IMR-90 (cell line): ENCODE data around the gene HOXD12. TPM values are rescaled to one million over a fixed set of nuclear protein-coding genes. Genes with fewer than 3 reads are reported as not detected.

Experiments
- ATAC-seq: fragments of 200-7000 bp; cut with Tn5 transposase; 2 replicates; pipeline ENCODE4 v1.9.1; 2020; ENCODE audit warnings: low read depth, mild to moderate bottlenecking, moderate library complexity
- BruUV-seq: library from RNA; stranded (reverse); fragments of 400-500 nt; replicated peaks from 2 replicates; lab custom pipeline; 2021; lab: Mats Ljungman, UMichigan
- CTCF ChIA-PET: fragments of 300-600 bp; formaldehyde crosslinking; extraction: SDS; loops from one replicate; lab custom pipeline; 2021; ENCODE audit warnings: antibody characterized with exemption; lab: Yijun Ruan, JAX
- POLR2A ChIA-PET: fragments of 300-600 bp; sonication (Branson Sonifier 250); formaldehyde crosslinking; loops from one replicate; lab custom pipeline; 2022; ENCODE audit warnings: antibody characterized with exemption; ENCODE audit not compliant: unreplicated experiment; lab: Charles Lee
- DNase-seq: peaks from one replicate; pipeline ENCODE4 v3.0.0; 2013
- H2AFZ ChIP-seq: replicated peaks from 2 replicates; pipeline ENCODE3; 2013; ENCODE audit warnings: low read length, mild to moderate bottlenecking; ENCODE audit not compliant: poor library complexity
- H2AK5ac ChIP-seq: 2 replicates; pipeline ENCODE4 v1.6.1; 2013; ENCODE audit warnings: low read depth, low read length, inconsistent platforms
- H2AK9ac ChIP-seq: replicated peaks from 2 replicates; pipeline ENCODE3; 2013; ENCODE audit warnings: mild to moderate bottlenecking, low read depth, low read length, moderate library complexity; ENCODE audit not compliant: poor library complexity
- H2BK120ac ChIP-seq: 2 replicates; pipeline ENCODE4 v1.6.1; 2013; ENCODE audit warnings: low read depth, low read length, inconsistent platforms
- H2BK15ac ChIP-seq: 3 replicates; pipeline ENCODE4 v1.6.1; 2013; ENCODE audit warnings: low read depth, low read length, inconsistent platforms
- H2BK20ac ChIP-seq: 2 replicates; pipeline ENCODE4 v1.6.1; 2013; ENCODE audit warnings: low read depth, mild to moderate bottlenecking, inconsistent platforms, low read length, moderate library complexity
- H2BK5ac ChIP-seq: 2 replicates; pipeline ENCODE4 v1.6.1; 2013; ENCODE audit warnings: mild to moderate bottlenecking, low read depth, low read length, inconsistent platforms; ENCODE audit not compliant: poor library complexity, severe bottlenecking
- H3K14ac ChIP-seq: replicated peaks from 2 replicates; pipeline ENCODE4 v1.6.1; 2013; ENCODE audit warnings: low read depth, low read length, inconsistent platforms
- H3K18ac ChIP-seq: 2 replicates; pipeline ENCODE4 v1.6.1; 2013; ENCODE audit warnings: low read depth, low read length, control low read depth
- H3K23ac ChIP-seq: 2 replicates; pipeline ENCODE4 v1.6.1; 2013; ENCODE audit warnings: low read depth, low read length, inconsistent platforms
- H3K27ac ChIP-seq: 2 replicates; pipeline ENCODE4 v1.5.1; 2013; ENCODE audit warnings: mild to moderate bottlenecking, control low read depth, low read length; ENCODE audit not compliant: insufficient read depth
- H3K27me3 ChIP-seq: 2 replicates; pipeline ENCODE4 v1.6.1; 2013; ENCODE audit warnings: low read length; ENCODE audit not compliant: control insufficient read depth, insufficient read depth
- H3K36me3 ChIP-seq: 2 replicates; pipeline ENCODE4 v1.6.1; 2013; ENCODE audit warnings: low read length, mixed read lengths; ENCODE audit not compliant: control insufficient read depth, insufficient read depth
- H3K4ac ChIP-seq: 2 replicates; pipeline ENCODE4 v1.6.1; 2013; ENCODE audit warnings: low read depth, low read length, inconsistent platforms
- H3K4me1 ChIP-seq: 2 replicates; pipeline ENCODE4 v1.6.1; 2013; ENCODE audit warnings: low read length, mixed read lengths; ENCODE audit not compliant: control insufficient read depth, insufficient read depth
- H3K4me2 ChIP-seq: 2 replicates; pipeline ENCODE4 v1.6.1; 2013; ENCODE audit warnings: low read depth, mild to moderate bottlenecking, control low read depth, low read length, moderate library complexity
- H3K4me3 ChIP-seq: 2 replicates; pipeline ENCODE4 v1.5.1; 2013; ENCODE audit warnings: low read depth, mild to moderate bottlenecking, control low read depth, low read length, moderate library complexity; ENCODE audit not compliant: insufficient read depth
- H3K56ac ChIP-seq: 2 replicates; pipeline ENCODE4 v1.6.1; 2013; ENCODE audit warnings: low read length, inconsistent platforms; ENCODE audit not compliant: insufficient read depth; ENCODE audit errors: extremely low read depth
- H3K79me1 ChIP-seq, 2 experiments: 2 replicates each; pipeline ENCODE4 v1.6.1; 2013; ENCODE audit warnings: low read length in 2 of 2, inconsistent platforms in 1 of 2, low read depth in 1 of 2
- H3K9ac ChIP-seq: 2 replicates; pipeline ENCODE4 v1.6.1; 2013; ENCODE audit warnings: low read depth, low read length, control low read depth
- H3K9me1 ChIP-seq: 2 replicates; pipeline ENCODE4 v1.6.1; 2013; ENCODE audit warnings: low read length, inconsistent platforms; ENCODE audit not compliant: insufficient read depth
- H3K9me3 ChIP-seq: 2 replicates; pipeline ENCODE4 v1.6.1; 2013; ENCODE audit warnings: low read length; ENCODE audit not compliant: control insufficient read depth, insufficient read depth
- H4K20me1 ChIP-seq: 2 replicates; pipeline ENCODE4 v1.6.1; 2013; ENCODE audit warnings: low read length, inconsistent platforms; ENCODE audit not compliant: insufficient read depth
- H4K5ac ChIP-seq: 2 replicates; pipeline ENCODE4 v1.6.1; 2013; ENCODE audit warnings: mild to moderate bottlenecking, low read depth, low read length, control low read depth
- H4K8ac ChIP-seq, 2 experiments: 2 replicates each; pipeline ENCODE4 v1.6.1; 2013; ENCODE audit warnings: low read depth in 2 of 2, low read length in 2 of 2, control low read depth in 1 of 2, inconsistent platforms in 1 of 2
- H4K91ac ChIP-seq: 2 replicates; pipeline ENCODE4 v1.6.1; 2013; ENCODE audit warnings: low read depth, low read length, inconsistent platforms; ENCODE audit not compliant: insufficient read depth
- BHLHE40 ChIP-seq: fragments of 150-350 bp; IDR thresholded peaks from 2 replicates; pipeline ENCODE4 v1.6.1; 2016; ENCODE audit warnings: mild to moderate bottlenecking, low read depth, low read length
- CEBPB ChIP-seq: IDR thresholded peaks from 2 replicates; pipeline ENCODE4 v1.6.1; 2012; ENCODE audit warnings: low read depth, low read length, improper control_type of control experiment
- CHD1 ChIP-seq: IDR thresholded peaks from 2 replicates; pipeline ENCODE4 v1.6.1; 2012; ENCODE audit warnings: low read depth, low read length, improper control_type of control experiment
- ELK1 ChIP-seq: fragments of 150-350 bp; IDR thresholded peaks from 2 replicates; pipeline ENCODE4 v1.6.1; 2016; ENCODE audit warnings: low read depth, mild to moderate bottlenecking, low read length, moderate library complexity, borderline replicate concordance
- MAZ ChIP-seq: IDR thresholded peaks from 2 replicates; pipeline ENCODE4 v1.6.1; 2012; ENCODE audit warnings: low read depth, mild to moderate bottlenecking, low read length, improper control_type of control experiment, moderate library complexity, borderline replicate concordance
- MXI1 ChIP-seq: IDR thresholded peaks from 2 replicates; pipeline ENCODE4 v1.6.1; 2012; ENCODE audit warnings: low read depth, mild to moderate bottlenecking, low read length, moderate library complexity, borderline replicate concordance
- RAD21 ChIP-seq: IDR thresholded peaks from 2 replicates; pipeline ENCODE4 v1.6.1; 2012; ENCODE audit warnings: low read length, improper control_type of control experiment
- SMC3 ChIP-seq: fragments of 150-350 bp; IDR thresholded peaks from 2 replicates; pipeline ENCODE4 v1.6.1; 2016; ENCODE audit warnings: low read depth, mild to moderate bottlenecking, antibody characterized with exemption, low read length, moderate library complexity
- USF2 ChIP-seq: fragments of 150-350 bp; IDR thresholded peaks from 2 replicates; pipeline ENCODE4 v1.6.1; 2017; ENCODE audit warnings: mild to moderate bottlenecking, antibody characterized with exemption, low read length, low read depth
- WGBS, 2 experiments: methylation state at CpG; one replicate each; pipeline versions ENCODE4 v1.1.5 to v1.1.7; 2013; ENCODE audit warnings: missing lambda C conversion rate in 2 of 2; ENCODE audit not compliant: insufficient read length in 1 of 2; ENCODE audit errors: extremely low coverage in 2 of 2; 5-methylcytosine and 5-hydroxymethylcytosine counted together
- dilution Hi-C: fragments of 300-500 bp; cut with HindIII; formaldehyde crosslinking; loops from one replicate; pipeline ENCODE4 v1.14.3; 2018; ENCODE audit warnings: low sequenced_read_pairs; ENCODE audit not compliant: unreplicated experiment
- in situ Hi-C: fragments of 300-500 bp; cut with MboI; formaldehyde crosslinking; loops from 3 replicates; pipeline ENCODE4 v1.14.3; 2019; ENCODE audit warnings: low sequenced_read_pairs, inconsistent platforms, mixed read lengths
- intact Hi-C: fragments of 100-400 bp; cut with micrococcal nuclease; formaldehyde crosslinking; loops from 2 replicates; pipeline ENCODE4 v1.10.0; 2022
- polyA plus RNA-seq, 3 experiments: library from polyadenylated mRNA; depleted of rRNA; stranded (reverse); fragments of >200 nt; gene quantifications; 2 replicates each; pipeline ENCODE4 v1.2.3, GENCODE V29; 2012; ENCODE audit warnings: low replicate concordance in 1 of 3
- total RNA-seq: library from RNA; depleted of rRNA; stranded (reverse); fragments of >200 nt; gene quantifications from 2 replicates; pipeline ENCODE4 v1.2.3, GENCODE V29; 2012

Gene HOXD12
- total and polyA plus RNA-seq, 2 of the 4 experiments (the other 2 are of a cell fraction) = not detected

GRCh38 chr2:176121190-176122051, 21.8 kb downstream of the HOXD12 start:
- Histone ChIP-seq H4K5ac (no peak overlapping the region), H3K79me1 (no peaks in the 10 kb centered on the region), H3K27ac (no peak overlapping the region), H2AK9ac (peak overlapping the region; percentile 65), H4K91ac (no peak overlapping the region), H3K18ac (no peak overlapping the region), H2BK5ac (no peak overlapping the region), H4K20me1 (no peaks in the 10 kb centered on the region; the same call in 1 of the 2 replicates), H3K23ac (no peak overlapping the region), H2BK120ac (no peak overlapping the region), H4K8ac (no peak overlapping the region), H3K27me3 (peaks cover 96% of the 10 kb centered on the region), H3K9me3 (peaks cover 13% of the 10 kb centered on the region), H3K56ac (no peak overlapping the region), H3K4me2 (no peak overlapping the region), H3K14ac (no peak overlapping the region), H2BK15ac (no peak overlapping the region), H2AK5ac (no peak overlapping the region), H2BK20ac (no peak overlapping the region), H3K36me3 (no peaks in the 10 kb centered on the region), H3K4me3 (no peak overlapping the region), H3K9ac (no peak overlapping the region), H2AFZ (no peak overlapping the region), H3K4ac (no peak overlapping the region), H3K9me1 (no peaks in the 10 kb centered on the region), H3K4me1 (no peaks in the 10 kb centered on the region)
- dilution Hi-C loops = no loop called here
- no peak for TF ChIP-seq RAD21
- no peak for TF ChIP-seq SMC3
- no peak for TF ChIP-seq BHLHE40
- no peak for TF ChIP-seq MAZ
- no peak for TF ChIP-seq ELK1
- no peak for TF ChIP-seq CHD1
- TF ChIP-seq USF2 = no peak
- TF ChIP-seq MXI1 = no peak
- no peak for TF ChIP-seq CEBPB
- WGBS, 2 experiments = 7% methylated on average over 8 of the region's 53 CpGs; no CpG with 5 or more reads in 1 of the 2 experiments
- in situ Hi-C loops = loop anchor here (10.0 kb wide), 2 partner anchors 333 to 1033 kb away; no protein-coding TSS in a partner anchor
- ChIA-PET CTCF (interaction anchor here (1.5 kb wide), 1 partner anchor 10 kb away, joined by 3 read pairs; no protein-coding TSS in a partner anchor), POLR2A (no interaction called here)
- intact Hi-C loops = no loop called here
- BruUV-seq = no TSS peak
- DNase-seq (no peak), ATAC-seq (no peak)
